Cardiac muscle cell (in vitro differentiated cells and primary cell): ENCODE data around the gene ZNF750. TPM values are rescaled to one million over a fixed set of nuclear protein-coding genes. Genes with fewer than 3 reads are reported as not detected.

ENCODE experiments used
- DNase-seq, 2 donors: peaks; one replicate each; pipeline versions ENCODE4 v3.0.0 to v3.0.0-alpha.2; 2010 to 2017; ENCODE audit warnings: low read depth in 1 of 2, low spot score in 1 of 2
- H3K27ac ChIP-seq: fragments of 200-600 bp; sonication (generic); 2 replicates; pipeline ENCODE4 v1.5.1; 2016
- H3K27me3 ChIP-seq: fragments of 200-600 bp; sonication (generic); 2 replicates; pipeline ENCODE4 v1.6.0; 2016; ENCODE audit warnings: control low read depth
- H3K36me3 ChIP-seq: fragments of 200-600 bp; sonication (generic); 2 replicates; pipeline ENCODE4 v1.5.1; 2016; ENCODE audit warnings: control low read depth
- H3K4me1 ChIP-seq: fragments of 200-600 bp; sonication (generic); 2 replicates; pipeline ENCODE4 v1.8.1; 2017; ENCODE audit warnings: low read depth, mild to moderate bottlenecking, mixed run types
- H3K4me3 ChIP-seq: fragments of 200-600 bp; sonication (generic); 2 replicates; pipeline ENCODE4 v1.5.1; 2016; ENCODE audit warnings: mild to moderate bottlenecking
- H3K9me3 ChIP-seq: fragments of 200-600 bp; sonication (generic); 2 replicates; pipeline ENCODE4 v1.5.1; 2017; ENCODE audit warnings: low read depth, mild to moderate bottlenecking, control low read depth
- polyA plus RNA-seq: library from polyadenylated mRNA; unstranded; fragments of >200 nt; fragmentation: Nextera tagmentation; extraction: Ambion mirVana; gene quantifications from 2 replicates; pipeline ENCODE4 v1.2.1, GENCODE V29; 2016
- total RNA-seq: library from RNA; depleted of rRNA; stranded (reverse); fragments of >200 nt; gene quantifications from 2 replicates; pipeline ENCODE4 v1.2.3, GENCODE V29; 2016
- TF ChIP-seq, protein P1 (sequence below): IDR thresholded peaks from 2 replicates; pipeline ENCODE4 v1.5.1; 2012; ENCODE audit warnings: low read depth, mild to moderate bottlenecking, low read length

The ZNF750 gene
- total and polyA plus RNA-seq, 2 experiments from 2014 or later, result 0.49 TPM; not detected in 1

DNA sequence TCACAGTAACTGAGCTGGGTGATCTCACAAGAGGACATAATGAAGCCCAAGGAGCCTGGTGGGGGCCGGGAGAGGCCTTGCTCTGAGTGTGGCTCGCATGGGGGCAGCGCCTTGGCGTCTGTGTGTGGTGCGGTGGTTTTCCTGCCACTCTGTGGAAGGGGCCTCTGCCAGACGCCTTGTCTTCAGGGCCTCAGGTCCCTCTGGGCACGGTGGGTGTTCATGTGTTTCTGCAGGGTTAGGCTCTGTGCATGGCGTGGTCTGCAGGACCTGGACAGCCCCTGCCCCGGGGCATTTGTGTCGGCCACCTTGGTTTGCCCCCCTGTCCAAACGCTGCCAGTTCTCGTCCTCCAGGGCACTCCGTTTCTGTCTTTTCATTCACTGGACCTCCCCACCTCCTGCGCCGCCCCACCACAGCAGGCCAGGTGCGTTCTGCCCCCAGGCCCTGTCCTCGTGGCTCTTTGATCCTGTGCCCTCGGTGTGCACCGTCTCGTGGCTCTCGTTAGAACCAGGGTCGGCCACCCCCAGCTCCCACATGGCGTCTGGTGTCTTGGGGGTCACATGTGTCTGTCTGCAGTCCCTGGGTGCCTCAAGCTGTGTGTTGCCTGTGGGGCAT is 43.7 kb upstream of the ZNF750 start:
- Histone ChIP-seq H3K4me3 (no peak overlapping the region), H3K4me1 (peaks cover 8% of the 10 kb centered on the region), H3K9me3 (no peaks in the 10 kb centered on the region), H3K27me3 (no peaks in the 10 kb centered on the region), H3K27ac (no peak overlapping the region), H3K36me3 (no peaks in the 10 kb centered on the region)
- TF ChIP-seq, protein P1, sequence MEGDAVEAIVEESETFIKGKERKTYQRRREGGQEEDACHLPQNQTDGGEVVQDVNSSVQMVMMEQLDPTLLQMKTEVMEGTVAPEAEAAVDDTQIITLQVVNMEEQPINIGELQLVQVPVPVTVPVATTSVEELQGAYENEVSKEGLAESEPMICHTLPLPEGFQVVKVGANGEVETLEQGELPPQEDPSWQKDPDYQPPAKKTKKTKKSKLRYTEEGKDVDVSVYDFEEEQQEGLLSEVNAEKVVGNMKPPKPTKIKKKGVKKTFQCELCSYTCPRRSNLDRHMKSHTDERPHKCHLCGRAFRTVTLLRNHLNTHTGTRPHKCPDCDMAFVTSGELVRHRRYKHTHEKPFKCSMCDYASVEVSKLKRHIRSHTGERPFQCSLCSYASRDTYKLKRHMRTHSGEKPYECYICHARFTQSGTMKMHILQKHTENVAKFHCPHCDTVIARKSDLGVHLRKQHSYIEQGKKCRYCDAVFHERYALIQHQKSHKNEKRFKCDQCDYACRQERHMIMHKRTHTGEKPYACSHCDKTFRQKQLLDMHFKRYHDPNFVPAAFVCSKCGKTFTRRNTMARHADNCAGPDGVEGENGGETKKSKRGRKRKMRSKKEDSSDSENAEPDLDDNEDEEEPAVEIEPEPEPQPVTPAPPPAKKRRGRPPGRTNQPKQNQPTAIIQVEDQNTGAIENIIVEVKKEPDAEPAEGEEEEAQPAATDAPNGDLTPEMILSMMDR, result no peak
- no peak for DNase-seq

GRCh38 chr17:82882715-82883418 is 43.0 kb upstream of the ZNF750 start:
- DNase-seq, result no peak
- TF ChIP-seq, protein P1, result no peak
- no peaks in the 10 kb centered on the region for H3K9me3 ChIP-seq
- no peak overlapping the region for H3K27ac ChIP-seq
- H3K27me3 ChIP-seq, result no peaks in the 10 kb centered on the region
- peaks cover 8% of the 10 kb centered on the region for H3K4me1 ChIP-seq
- no peak overlapping the region for H3K4me3 ChIP-seq
- no peaks in the 10 kb centered on the region for H3K36me3 ChIP-seq

GRCh38 chr17:82881900-82882714 is 42.3 kb upstream of the ZNF750 start:
- Histone ChIP-seq H3K9me3 (no peaks in the 10 kb centered on the region), H3K36me3 (no peaks in the 10 kb centered on the region), H3K27ac (no peak overlapping the region), H3K4me1 (peaks cover 9% of the 10 kb centered on the region), H3K4me3 (no peak overlapping the region), H3K27me3 (no peaks in the 10 kb centered on the region)
- TF ChIP-seq, protein P1, result no peak
- DNase-seq, result no peak

GRCh38 chr17:82881324-82881823 is 41.6 kb upstream of the ZNF750 start:
- Histone ChIP-seq H3K27ac (no peak overlapping the region), H3K27me3 (no peaks in the 10 kb centered on the region), H3K36me3 (no peaks in the 10 kb centered on the region), H3K4me1 (peaks cover 15% of the 10 kb centered on the region), H3K9me3 (no peaks in the 10 kb centered on the region), H3K4me3 (no peak overlapping the region)
- TF ChIP-seq, protein P1, result no peak
- no peak for DNase-seq

GRCh38 chr17:82880620-82881323 is 41.0 kb upstream of the ZNF750 start:
- DNase-seq, result no peak
- H3K36me3 ChIP-seq, result no peaks in the 10 kb centered on the region
- TF ChIP-seq, protein P1, result no peak
- H3K27ac ChIP-seq, result no peak overlapping the region
- H3K4me1 ChIP-seq, result peaks cover 15% of the 10 kb centered on the region
- no peaks in the 10 kb centered on the region for H3K9me3 ChIP-seq
- no peaks in the 10 kb centered on the region for H3K27me3 ChIP-seq
- H3K4me3 ChIP-seq, result no peak overlapping the region
